ENCODE measurements around the gene C4B. TPM values are rescaled to one million over a fixed set of nuclear protein-coding genes. Genes with fewer than 3 reads are reported as not detected.
"Not testable (repeated sequence)": the region's sequence is repeated elsewhere in the genome, so short reads cannot be mapped to it uniquely, and the experiment has no call there.

C4B gene
- total and polyA plus RNA-seq, 2 donors (not counting 1 experiment from before 2014, with no cell fraction given), result 4.7 to 7.4 TPM

- peaks cover 0 to 3% (median 0%) of the 10 kb centered on the region in 3 donors for H3K9me3 ChIP-seq (ENCODE audit: control extremely low read depth in 1 of 3, control insufficient read depth in 2 of 3, insufficient read depth in 1 of 3, low read length in 2 of 3)
- intact Hi-C loops (cut with micrococcal nuclease), result loop anchor here (10.0 kb wide), 4 partner anchors 145 to 1915 kb away; partner anchors contain the start of genes CLIC1, HSD17B8, POLR1H and PPP1R11
- Mint-ChIP-seq H3K27me3 (no peaks in the 10 kb centered on the region), H3K27ac (no peak overlapping the region), H3K4me1 (no peaks in the 10 kb centered on the region), H3K9me3 (ENCODE audit: insufficient read depth) (no peaks in the 10 kb centered on the region), H3K4me3 (no peak overlapping the region)
- TF ChIP-seq EZH2 (IDR thresholded peaks at IDR 0.05; ENCODE audit: borderline replicate concordance, insufficient read depth, low read depth, low read length, poor library complexity, severe bottlenecking), result no peak
- no peak for TF ChIP-seq CTCF (IDR thresholded peaks at IDR 0.05)
- H3K4me3 ChIP-seq (ENCODE audit: control extremely low read depth in 1 of 5, extremely low read depth in 1 of 5, insufficient read depth in 1 of 5, low read depth in 2 of 5, low read length in 4 of 5), result no peak overlapping the region
- POLR2A ChIA-PET, result no interaction called here
- H3K79me2 ChIP-seq (ENCODE audit: control insufficient read depth, insufficient read depth, low read length), result peaks cover 10% of the 10 kb centered on the region
- no peaks in the 10 kb centered on the region for H4K20me1 ChIP-seq (ENCODE audit: control insufficient read depth, insufficient read depth, low read length, poor library complexity, severe bottlenecking)
- peaks cover 3 to 12% of the 10 kb centered on the region in 2 experiments for H3K36me3 ChIP-seq (replicated peaks in 1 of 2; ENCODE audit: control extremely low read depth in 1 of 2, control insufficient read depth in 1 of 2, extremely low read depth in 1 of 2, insufficient read depth in 2 of 2, low read length in 1 of 2)
- ATAC-seq (ENCODE audit: low read depth) (no peak), DNase-seq (no peak)
- H3K4me2 ChIP-seq (replicated peaks; ENCODE audit: low read depth, low read length, poor library complexity, severe bottlenecking), result no peak overlapping the region
- no peak overlapping the region for H2AFZ ChIP-seq (ENCODE audit: insufficient read depth, low read depth, low read length, poor library complexity, severe bottlenecking)
- no peak overlapping the region for H3K27ac ChIP-seq (ENCODE audit: low read length in 2 of 2)
- no peak overlapping the region for H3K9ac ChIP-seq (ENCODE audit: low read length)
- CTCF ChIA-PET, result interaction anchor here (0.8 kb wide), 1 partner anchor 14 kb away, joined by 3 read pairs; no protein-coding TSS in a partner anchor
- H3K4me1 ChIP-seq (ENCODE audit: control insufficient read depth in 2 of 2, insufficient read depth in 2 of 2, low read length in 2 of 2), result no peaks in the 10 kb centered on the region
- no peaks in the 10 kb centered on the region for H3K27me3 ChIP-seq (replicated peaks in 1 of 4; ENCODE audit: control extremely low read depth in 1 of 4, control insufficient read depth in 3 of 4, insufficient read depth in 4 of 4, low read length in 3 of 4)
- WGBS (ENCODE audit: insufficient coverage), result 96% methylated on average over 3 of the region's 3 CpGs
These were observed 35.2 kb upstream of the C4B start for GRCh38 chr6:31979238-31979898.

GRCh38 chr6:31980195-31980876 lies 34.3 kb upstream of the C4B start:
- H4K20me1 ChIP-seq (ENCODE audit: control insufficient read depth, insufficient read depth, low read length, poor library complexity, severe bottlenecking); H3K4me1 Mint-ChIP-seq; ATAC-seq (ENCODE audit: low read depth); H3K9me3 Mint-ChIP-seq (ENCODE audit: insufficient read depth); H3K27ac Mint-ChIP-seq; H3K4me1 ChIP-seq (ENCODE audit: control insufficient read depth in 2 of 2, insufficient read depth in 2 of 2, low read length in 2 of 2); POLR2A ChIA-PET; H3K9ac ChIP-seq (ENCODE audit: low read length); intact Hi-C loops (cut with micrococcal nuclease); H3K79me2 ChIP-seq (ENCODE audit: control insufficient read depth, insufficient read depth, low read length); H3K27me3 Mint-ChIP-seq; H3K9me3 ChIP-seq (ENCODE audit: control extremely low read depth in 1 of 3, control insufficient read depth in 2 of 3, insufficient read depth in 1 of 3, low read length in 2 of 3); H3K27ac ChIP-seq (ENCODE audit: low read length in 2 of 2); H3K4me3 Mint-ChIP-seq; H3K4me3 ChIP-seq (ENCODE audit: control extremely low read depth in 1 of 5, extremely low read depth in 1 of 5, insufficient read depth in 1 of 5, low read depth in 2 of 5, low read length in 4 of 5); DNase-seq; H3K27me3 ChIP-seq (replicated peaks in 1 of 4; ENCODE audit: control extremely low read depth in 1 of 4, control insufficient read depth in 3 of 4, insufficient read depth in 4 of 4, low read length in 3 of 4); H2AFZ ChIP-seq (ENCODE audit: insufficient read depth, low read depth, low read length, poor library complexity, severe bottlenecking); H3K4me2 ChIP-seq (replicated peaks; ENCODE audit: low read depth, low read length, poor library complexity, severe bottlenecking): not testable (repeated sequence)
- WGBS (ENCODE audit: insufficient coverage), result 96% methylated on average over 4 of the region's 13 CpGs
- peaks cover 3 to 12% of the 10 kb centered on the region in 2 experiments for H3K36me3 ChIP-seq (replicated peaks in 1 of 2; ENCODE audit: control extremely low read depth in 1 of 2, control insufficient read depth in 1 of 2, extremely low read depth in 1 of 2, insufficient read depth in 2 of 2, low read length in 1 of 2)
- CTCF ChIA-PET, result interaction anchor here (0.8 kb wide), 1 partner anchor 15 kb away, joined by 3 read pairs; no protein-coding TSS in a partner anchor

- WGBS (ENCODE audit: insufficient coverage), result no CpG with 5 or more reads among the region's 5 CpGs
- POLR2A ChIA-PET; intact Hi-C loops (cut with micrococcal nuclease): not testable (repeated sequence)
These were observed 33.6 kb upstream of the C4B start for GRCh38 chr6:31980998-31981397.

More at GRCh38 chr6:31980998-31981397, 33.6 kb upstream of the C4B start:
- H3K4me1 Mint-ChIP-seq; H3K79me2 ChIP-seq (ENCODE audit: control insufficient read depth, insufficient read depth, low read length); H3K9me3 ChIP-seq (ENCODE audit: control extremely low read depth in 1 of 3, control insufficient read depth in 2 of 3, insufficient read depth in 1 of 3, low read length in 2 of 3); H3K4me3 ChIP-seq (ENCODE audit: control extremely low read depth in 1 of 5, extremely low read depth in 1 of 5, insufficient read depth in 1 of 5, low read depth in 2 of 5, low read length in 4 of 5); H4K20me1 ChIP-seq (ENCODE audit: control insufficient read depth, insufficient read depth, low read length, poor library complexity, severe bottlenecking); H3K4me1 ChIP-seq (ENCODE audit: control insufficient read depth in 2 of 2, insufficient read depth in 2 of 2, low read length in 2 of 2); H3K9ac ChIP-seq (ENCODE audit: low read length); H3K27me3 ChIP-seq (replicated peaks in 1 of 4; ENCODE audit: control extremely low read depth in 1 of 4, control insufficient read depth in 3 of 4, insufficient read depth in 4 of 4, low read length in 3 of 4); H3K27ac Mint-ChIP-seq; H3K27me3 Mint-ChIP-seq; H3K4me3 Mint-ChIP-seq; DNase-seq; H3K9me3 Mint-ChIP-seq (ENCODE audit: insufficient read depth); H2AFZ ChIP-seq (ENCODE audit: insufficient read depth, low read depth, low read length, poor library complexity, severe bottlenecking); CTCF ChIA-PET; ATAC-seq (ENCODE audit: low read depth); H3K27ac ChIP-seq (ENCODE audit: low read length in 2 of 2); H3K4me2 ChIP-seq (replicated peaks; ENCODE audit: low read depth, low read length, poor library complexity, severe bottlenecking): not testable (repeated sequence)
- peaks cover 3 to 12% of the 10 kb centered on the region in 2 experiments for H3K36me3 ChIP-seq (replicated peaks in 1 of 2; ENCODE audit: control extremely low read depth in 1 of 2, control insufficient read depth in 1 of 2, extremely low read depth in 1 of 2, insufficient read depth in 2 of 2, low read length in 1 of 2)
